Mesenteric fat pad (tissue), 1 donor: ENCODE results near the gene TRIM56. TPM values are rescaled to one million over a fixed set of nuclear protein-coding genes. Genes with fewer than 3 reads are reported as not detected.
"Not testable (repeated sequence)": the region's sequence is repeated elsewhere in the genome, so short reads cannot be mapped to it uniquely, and the experiment has no call there.

Experiments
- DNase-seq: peaks from one replicate; pipeline ENCODE4 v3.0.0-alpha.2; 2020; ENCODE audit warnings: low spot score
- total RNA-seq: library from RNA; stranded (reverse); fragmentation: NEBNext Ultra II Directional; extraction: Animal tissue kit (Norgen Biotek cat#: 25700); gene quantifications from one replicate; pipeline ENCODE4 v1.2.1, GENCODE V29; 2021
- donor health status: DM: yes; HTN: yes; CAD: no.

Gene TRIM56
- total RNA-seq, 1 donor from 2014 or later, result 48.2 TPM

DNA sequence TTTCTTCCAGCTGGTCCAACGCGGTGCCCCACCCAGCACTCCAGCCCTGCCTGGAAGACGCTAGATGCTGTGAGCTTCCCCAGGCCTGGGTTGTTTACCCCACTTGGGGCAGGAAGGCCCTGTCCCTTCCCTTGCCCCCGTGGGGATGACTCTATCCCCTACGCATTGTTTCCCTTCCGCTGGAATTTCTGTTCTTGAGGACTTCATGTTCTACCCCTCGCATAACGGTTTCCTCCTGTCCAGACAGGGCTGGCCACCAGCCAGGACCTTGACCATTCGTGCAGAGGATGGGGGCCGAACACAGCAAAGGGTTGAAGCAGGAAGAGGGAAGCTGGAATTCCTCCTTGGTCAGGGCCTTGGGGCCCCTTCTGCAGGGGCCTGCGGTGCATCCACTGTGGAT lies 27.0 kb downstream of the TRIM56 start:
- DNase-seq, result no peak

DNA sequence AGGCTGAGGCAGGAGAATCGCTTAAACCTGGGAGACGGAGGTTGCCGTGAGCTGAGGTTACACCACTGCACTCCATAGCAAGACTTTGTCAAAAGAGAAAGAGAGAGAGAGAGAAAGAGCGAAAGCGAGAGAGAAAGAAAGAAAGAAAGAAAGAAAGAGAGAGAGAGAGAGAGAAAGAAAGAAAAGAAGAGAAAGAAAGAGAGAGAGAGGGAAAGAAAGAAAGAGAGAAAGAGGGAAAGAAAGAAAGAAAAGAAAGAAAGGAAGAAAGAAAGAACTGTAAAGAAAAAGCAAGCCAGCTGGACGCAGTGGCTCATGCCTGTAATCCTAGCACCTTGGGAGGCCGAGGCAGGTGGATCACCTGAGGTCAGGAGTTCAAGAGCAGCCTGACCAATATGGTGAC lies 27.9 kb downstream of the TRIM56 start:
- DNase-seq, result not testable (repeated sequence)

DNA sequence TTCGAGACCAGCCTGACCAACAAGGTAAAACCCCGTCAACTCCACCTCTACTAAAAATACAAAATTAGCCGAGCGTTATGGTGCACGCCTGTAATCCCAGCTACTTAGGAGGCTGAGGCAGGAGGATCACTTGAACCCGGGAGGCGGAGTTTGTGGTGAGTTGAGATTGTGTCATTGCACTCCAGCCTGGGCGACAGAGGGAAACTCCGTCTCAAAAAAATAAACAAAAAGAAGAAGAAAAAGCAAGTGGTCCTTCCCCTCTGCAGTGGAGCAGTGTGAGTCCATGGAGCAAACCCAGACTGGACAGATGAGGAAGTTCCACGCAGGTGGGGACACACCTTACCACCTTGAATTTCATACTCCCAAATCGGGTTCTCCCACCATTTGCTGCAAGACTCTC lies 28.6 kb downstream of the TRIM56 start:
- no peak for DNase-seq

DNA sequence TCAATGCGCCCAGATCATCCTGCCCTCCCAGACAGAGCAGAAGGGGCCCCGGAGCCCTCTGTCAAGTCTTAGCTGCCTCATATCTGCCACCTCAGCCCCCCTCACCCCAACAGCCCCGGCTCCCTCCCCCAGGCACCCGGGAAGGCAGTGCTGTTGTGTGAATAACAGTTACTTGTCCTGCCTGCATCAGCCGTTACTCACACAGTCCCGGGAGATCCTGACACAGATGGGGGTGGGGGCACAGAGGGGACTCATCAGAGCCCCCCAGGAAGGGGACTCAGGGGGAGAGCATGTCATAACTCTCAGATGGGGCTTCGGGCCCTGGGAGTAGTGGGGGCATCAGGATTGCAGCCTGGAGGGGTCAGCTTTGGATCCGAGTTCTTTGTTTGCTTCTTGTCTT lies 29.2 kb downstream of the TRIM56 start:
- no peak for DNase-seq

DNA sequence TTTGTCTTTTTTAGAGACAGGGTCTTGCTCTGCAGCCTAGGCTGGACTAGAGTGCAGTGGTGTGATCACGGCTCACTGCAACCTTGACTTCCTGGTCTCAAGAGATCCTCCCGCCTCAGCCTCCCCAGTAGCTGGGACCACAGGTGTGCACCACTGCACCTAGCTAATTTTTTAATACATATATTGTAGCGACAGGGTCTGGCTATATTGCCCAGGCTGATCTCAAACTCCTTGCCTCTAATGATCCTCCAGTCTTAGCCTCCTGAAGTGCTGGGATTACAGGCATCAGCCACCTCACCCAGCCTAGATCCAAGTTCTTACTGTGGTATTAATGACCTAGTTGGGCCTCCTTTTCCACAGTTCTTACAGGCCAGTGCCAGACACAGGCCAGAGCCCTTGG lies 29.9 kb downstream of the TRIM56 start:
- DNase-seq, result no peak

DNA sequence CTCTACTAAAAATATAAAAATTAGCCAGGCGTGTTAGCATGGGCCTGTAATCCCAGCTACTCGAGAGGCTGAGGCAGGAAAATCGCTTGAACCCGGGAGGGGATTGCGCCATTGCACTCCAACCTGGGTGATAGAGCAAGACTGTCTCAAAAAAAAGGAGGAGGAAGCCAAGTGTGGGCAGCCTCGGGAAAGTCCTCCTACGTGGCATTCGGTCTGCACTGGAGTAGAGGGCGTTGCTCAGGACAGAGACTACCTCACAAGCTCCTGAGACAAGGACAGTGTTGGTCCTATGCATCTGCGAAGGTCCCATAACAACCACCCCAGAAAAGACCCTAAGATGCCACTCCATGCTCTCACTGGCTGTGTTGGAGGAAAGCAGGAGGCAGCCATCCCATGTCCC lies 31.6 kb downstream of the TRIM56 start:
- no peak for DNase-seq

DNA sequence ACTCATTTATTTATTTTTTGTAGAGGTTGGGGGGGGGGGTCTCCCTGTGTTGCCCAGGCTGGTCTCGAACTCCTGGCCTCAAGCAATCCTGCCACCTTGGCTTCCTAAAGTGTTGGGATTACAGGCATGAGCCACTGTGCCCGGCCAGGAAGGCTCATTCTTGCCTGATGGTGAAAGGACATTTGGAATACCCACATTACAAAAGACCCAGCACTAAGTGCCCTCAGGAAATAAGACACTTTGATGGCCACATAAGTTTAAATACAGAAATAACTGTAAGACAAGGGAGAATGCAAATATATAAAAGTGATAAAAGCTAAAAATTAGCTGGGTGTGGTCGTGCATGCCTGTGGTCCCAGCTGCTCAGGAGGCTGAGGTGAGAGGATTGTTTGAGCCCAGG lies 33.6 kb downstream of the TRIM56 start:
- no peak for DNase-seq

DNA sequence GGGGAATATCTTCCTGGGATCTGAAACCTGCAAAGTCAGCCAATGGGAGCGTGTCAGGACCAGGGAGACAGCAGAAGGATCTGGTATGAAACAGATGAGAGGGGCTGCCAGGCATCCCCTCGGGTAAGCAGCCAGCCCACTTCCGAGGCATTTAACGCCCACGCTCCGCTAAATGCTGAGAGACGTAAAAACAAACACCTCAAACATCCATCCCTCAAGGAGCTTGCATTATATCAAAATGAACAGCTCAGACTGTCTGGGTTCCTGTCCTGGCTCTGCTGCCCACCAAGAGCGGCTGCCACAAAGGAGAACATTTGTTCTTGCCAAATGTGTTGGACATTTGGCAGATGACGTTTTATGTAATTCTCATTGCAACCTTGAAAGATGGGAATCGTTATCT lies 34.6 kb downstream of the TRIM56 start:
- no peak for DNase-seq

DNA sequence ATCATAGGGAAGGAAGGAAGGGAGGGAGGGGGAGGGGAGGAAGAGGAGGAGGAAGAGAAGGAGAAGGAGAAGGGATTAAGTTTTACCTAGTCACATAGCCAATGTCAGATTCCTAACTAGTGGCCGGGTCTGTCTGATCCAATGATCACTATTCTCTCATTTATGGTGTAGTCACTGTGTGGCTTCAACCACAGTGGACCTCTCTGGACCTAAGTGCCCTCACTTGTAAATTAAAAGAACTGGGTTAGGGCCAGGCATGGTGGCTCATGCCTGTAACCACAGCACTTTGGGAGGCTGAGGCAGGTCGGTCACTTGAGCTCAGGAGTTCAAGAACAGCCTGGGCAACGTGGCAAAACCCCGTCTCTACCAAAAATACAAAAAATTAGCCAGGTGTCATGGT lies 35.0 kb downstream of the TRIM56 start:
- DNase-seq, result no peak

DNA sequence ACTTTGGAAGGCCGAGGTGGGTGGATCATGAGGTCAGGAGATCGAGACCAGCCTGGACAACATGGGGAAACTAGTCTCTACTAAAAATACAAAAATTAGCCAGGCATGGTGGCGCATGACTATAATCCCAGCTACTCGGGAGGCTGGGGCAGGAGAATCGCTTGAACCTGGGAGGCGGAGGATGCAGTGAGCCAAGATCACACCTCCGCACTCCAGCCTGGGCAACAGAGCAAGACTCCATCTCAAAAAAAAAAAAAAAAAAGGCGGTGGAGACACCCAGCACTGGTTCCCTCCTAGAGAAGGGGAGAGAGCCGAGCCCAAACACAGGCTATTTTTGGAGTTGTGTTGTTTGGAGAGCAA lies 36.3 kb downstream of the TRIM56 start:
- DNase-seq, result not testable (repeated sequence)

DNA sequence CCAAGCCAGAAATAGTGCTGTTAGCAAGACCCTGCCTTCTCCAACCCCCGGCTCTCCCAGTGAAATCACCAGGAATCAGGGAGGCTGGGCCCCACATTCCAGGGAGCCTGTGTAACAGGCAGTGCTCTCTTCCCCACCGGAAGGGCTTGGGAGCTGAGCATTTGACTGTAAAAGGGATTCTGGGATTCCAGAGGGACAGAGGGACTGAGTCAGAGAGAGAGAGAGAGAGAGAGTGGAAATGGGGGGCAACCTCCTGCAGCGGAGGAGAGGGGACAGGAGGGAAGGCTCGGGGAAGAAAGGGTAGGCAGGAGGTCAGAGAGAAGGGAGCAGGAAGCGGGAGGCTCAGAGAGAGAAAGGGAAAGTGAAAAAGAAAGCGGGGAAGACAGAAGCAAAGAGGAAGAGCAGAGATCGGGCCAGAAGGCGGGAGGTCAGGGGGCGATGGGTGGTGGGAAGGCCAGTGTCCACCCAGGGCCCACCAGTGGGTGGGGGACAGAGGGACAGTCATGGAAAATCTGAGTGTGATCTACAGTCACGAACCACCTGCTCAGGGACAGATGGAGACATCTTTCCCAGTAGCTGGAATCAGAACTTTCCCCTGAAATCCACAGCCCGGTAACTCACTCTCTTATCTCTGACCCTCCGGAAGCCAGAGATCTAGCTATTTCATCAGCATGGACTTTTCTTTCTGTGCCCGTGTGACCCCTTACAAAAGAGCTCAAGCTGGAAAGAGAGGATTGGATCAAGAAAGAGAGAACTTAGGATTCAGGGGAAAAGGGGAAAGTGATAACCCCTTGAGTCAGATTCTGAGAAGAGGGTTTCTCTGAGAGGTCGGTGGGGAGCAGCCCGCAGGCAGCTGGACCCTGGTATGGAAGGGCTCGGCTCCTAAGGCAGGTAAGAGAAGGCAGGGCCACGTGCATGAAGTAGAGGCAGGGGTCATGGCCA lies 37.0 kb downstream of the TRIM56 start:
- DNase-seq, result no peak

DNA sequence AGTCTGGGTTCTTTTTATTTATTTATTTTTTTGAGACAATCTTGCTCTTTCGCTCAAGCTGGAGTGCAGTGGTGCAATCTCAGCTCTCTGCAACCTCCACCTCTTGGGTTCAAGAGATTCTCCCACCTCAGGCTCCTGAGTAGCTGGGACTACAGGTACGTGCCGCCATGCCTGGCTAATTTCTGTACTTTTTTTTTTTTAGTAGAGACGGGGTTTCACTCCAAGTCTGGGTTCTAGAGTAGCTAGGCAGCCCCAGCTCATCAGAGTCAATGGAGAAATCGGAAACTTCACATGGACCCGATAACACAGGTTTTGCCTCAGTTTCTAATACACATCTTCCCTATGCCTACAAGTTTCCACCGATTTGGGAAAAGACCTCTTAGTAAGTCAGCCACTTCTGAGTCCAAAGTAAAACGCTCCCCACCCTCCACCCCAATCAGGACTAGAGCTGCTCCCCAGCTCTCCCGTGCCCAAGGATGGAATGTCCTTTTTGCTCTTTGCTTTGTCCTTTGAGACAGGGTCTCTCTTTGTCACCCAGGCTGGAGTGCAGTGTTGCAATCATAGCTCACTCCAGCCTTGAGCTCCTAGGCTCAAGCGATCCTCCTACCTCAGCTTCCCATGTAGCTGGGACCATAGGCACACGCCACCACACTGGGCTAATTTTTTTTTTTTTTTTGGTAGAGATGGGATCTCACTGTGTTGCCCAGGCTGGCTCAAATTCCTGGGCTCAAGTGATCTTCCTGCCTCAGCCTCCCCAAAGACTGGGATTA lies 37.8 kb downstream of the TRIM56 start:
- no peak for DNase-seq

DNA sequence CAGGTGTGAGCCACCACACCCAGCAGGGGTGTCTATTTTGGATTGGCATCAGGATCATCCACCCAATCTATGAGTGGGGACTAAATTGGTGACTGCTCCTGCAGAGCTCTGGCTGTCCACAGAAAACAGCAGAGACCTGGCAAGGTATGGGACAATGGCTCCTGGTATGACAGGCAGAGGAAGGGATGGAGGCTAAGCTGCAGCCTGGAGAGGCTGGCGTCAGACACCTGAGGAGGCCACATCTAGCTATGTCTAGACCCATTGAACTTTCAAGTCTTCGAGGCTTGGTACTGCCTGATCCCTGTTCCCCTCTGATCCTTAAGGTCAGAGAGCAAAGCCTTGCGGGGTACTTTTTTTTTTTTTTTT lies 38.4 kb downstream of the TRIM56 start:
- DNase-seq, result no peak

DNA sequence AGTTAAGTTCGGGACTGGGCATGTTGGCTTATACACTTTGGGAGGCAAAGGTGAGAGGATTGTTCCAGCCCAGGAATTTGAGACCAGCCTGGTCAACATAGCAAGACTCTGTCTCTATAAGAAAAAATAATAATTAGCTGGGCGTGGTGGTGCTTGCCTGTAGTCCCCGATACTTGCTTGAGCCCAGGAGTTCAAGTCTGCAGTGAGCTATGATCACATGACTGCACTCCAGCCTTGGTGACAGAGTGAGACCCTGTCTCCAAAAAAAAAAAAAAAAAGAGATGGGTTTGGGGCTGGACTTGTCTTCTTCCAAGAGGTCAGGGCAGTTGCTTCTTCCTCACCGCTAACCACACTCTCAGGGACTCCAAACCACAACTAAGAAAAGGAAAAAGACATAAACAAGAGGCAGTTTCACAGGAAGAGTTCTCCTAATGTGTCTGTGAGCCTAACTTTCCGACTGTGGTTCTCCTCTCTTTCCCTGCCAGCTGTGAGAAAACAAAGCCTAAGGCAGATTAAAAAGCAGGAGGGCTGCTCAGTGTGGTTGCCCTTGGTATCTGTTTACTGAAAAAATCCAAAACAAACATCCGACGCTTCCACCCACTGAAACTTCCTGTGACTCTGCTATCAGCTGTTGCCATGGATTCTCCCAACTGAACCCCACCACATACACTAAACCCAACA lies 39.2 kb downstream of the TRIM56 start:
- no peak for DNase-seq

DNA sequence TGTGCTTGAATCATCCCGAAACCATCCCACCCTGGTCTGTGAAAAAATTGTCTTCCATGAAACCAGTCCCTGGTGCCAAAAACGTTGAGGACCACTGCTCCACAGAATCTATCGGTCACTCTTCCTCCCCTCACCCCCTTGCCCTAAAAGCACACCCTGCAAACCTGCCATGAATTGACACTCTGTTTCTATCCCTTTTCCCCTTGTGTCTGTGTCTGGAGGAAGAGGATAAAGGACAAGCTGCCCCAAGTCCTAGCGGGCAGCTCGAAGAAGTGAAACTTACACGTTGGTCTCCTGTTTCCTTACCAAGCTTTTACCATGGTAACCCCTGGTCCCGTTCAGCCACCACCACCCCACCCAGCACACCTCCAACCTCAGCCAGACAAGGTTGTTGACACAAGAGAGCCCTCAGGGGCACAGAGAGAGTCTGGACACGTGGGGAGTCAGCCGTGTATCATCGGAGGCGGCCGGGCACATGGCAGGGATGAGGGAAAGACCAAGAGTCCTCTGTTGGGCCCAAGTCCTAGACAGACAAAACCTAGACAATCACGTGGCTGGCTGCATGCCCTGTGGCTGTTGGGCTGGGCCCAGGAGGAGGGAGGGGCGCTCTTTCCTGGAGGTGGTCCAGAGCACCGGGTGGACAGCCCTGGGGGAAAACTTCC lies 40.8 kb downstream of the TRIM56 start:
- DNase-seq, result peak; percentile 92

DNA sequence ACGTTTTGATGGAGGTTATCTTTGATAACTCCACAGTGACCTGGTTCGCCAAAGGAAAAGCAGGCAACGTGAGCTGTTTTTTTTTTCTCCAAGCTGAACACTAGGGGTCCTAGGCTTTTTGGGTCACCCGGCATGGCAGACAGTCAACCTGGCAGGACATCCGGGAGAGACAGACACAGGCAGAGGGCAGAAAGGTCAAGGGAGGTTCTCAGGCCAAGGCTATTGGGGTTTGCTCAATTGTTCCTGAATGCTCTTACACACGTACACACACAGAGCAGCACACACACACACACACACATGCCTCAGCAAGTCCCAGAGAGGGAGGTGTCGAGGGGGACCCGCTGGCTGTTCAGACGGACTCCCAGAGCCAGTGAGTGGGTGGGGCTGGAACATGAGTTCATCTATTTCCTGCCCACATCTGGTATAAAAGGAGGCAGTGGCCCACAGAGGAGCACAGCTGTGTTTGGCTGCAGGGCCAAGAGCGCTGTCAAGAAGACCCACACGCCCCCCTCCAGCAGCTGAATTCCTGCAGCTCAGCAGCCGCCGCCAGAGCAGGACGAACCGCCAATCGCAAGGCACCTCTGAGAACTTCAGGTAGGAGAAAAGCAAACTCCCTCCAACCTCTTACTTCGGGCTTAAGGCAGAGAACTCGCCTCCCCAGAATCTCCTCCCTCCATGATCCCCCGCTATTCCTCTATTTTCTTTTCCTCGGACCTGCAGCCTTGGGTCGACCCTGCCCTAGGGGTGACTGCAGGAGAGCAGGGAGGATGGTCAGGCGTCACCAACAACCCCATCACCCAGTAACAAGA lies 41.6 kb downstream of the TRIM56 start, which contains the start of gene SERPINE1:
TSS of gene SERPINE1 (plus strand) at position 454 of the 809 bp plus-strand sequence. CDS start 1,290 bp downstream, outside the sequence.
- DNase-seq, result peak; percentile 93

DNA sequence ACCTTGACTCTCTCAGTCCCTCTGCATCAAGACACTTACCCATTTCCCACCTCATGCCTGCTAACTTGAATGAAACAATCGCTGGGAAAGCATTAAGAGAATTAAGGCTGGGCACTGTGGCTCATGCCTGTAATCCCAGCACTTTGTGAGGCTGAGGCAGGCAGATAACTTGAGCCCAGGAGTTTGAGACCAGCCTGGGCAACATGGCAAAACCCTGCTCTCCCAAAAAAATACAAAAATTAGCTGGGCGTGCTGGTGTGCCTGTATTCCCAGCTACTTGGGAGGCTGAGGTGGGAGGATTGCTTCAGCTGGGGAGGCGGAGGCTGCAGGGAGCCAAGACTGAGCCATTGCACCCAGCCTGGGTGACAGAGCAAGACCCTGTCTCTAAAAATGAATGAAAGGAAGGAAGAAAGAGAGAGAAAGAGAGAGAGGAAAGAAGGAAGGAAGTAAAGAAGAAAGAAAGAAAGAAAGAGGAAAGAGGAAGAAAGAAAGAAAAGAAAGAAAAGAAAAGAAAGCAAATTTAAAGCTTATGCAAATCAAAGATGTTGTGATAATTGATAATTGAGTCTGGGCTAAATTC lies 42.3 kb downstream of the TRIM56 start:
- DNase-seq, result no peak

DNA sequence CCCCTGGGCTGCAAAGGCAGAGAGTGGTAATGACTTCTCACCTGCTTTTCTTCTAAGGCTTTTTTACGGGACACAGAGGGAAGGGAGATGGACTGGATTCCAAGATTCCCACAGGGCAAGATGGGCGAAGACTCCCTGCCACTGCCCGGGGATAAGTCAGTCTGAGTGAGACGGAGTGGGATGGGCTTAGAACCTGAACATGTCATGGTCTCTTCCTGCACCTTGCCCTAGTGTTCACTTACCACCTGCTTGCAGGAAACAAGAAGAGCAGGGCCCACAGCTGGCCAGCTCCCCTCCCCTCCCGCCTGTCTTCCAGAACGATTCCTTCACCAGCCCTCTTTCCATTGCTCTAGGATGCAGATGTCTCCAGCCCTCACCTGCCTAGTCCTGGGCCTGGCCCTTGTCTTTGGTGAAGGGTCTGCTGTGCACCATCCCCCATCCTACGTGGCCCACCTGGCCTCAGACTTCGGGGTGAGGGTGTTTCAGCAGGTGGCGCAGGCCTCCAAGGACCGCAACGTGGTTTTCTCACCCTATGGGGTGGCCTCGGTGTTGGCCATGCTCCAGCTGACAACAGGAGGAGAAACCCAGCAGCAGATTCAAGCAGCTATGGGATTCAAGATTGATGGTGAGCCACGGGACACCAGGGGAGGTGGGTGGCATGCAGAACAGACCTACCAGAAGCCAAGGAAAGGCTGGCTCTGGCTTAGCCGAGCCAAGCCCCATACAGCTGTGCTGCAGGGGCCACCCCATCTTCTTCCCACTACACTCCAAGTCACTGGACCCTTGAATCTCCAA lies 43.0 kb downstream of the TRIM56 start:
- DNase-seq, result no peak

DNA sequence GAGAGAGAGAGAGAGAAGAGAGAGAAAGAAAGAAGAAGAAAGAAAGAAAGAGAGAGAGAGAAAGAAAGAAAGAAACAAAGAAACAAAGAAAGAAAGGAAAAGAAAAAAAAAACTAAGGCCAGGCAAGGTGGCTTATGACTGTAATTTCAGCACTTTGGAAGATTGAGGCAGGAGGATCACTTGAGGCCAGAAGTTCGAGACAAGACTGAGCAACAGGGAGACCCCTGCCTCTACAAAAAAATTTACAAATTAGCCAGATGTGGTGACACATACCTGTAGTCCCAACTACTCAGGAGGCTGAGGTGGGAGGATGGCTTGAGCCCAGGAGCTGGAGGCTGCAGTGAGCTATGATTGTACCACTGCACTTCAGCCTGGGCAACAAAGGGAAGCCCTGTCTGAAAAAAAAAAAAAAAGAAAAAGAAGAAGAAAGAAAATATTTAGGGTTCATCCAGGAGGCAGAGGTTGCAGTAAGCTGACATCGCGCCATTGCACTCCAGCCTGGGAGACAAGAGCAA lies 44.4 kb downstream of the TRIM56 start:
- no peak for DNase-seq
